GM18868 (cell line): ENCODE measurements around the gene CFAP46.
"Not testable (repeated sequence)": the region's sequence is repeated elsewhere in the genome, so short reads cannot be mapped to it uniquely, and the experiment has no call there.

Experiments
- ATAC-seq: cut with Tn5 transposase; IDR thresholded peaks from one replicate; pipeline ENCODE4 v1.9.1; 2021; ENCODE audit warnings: mild to moderate bottlenecking, moderate library complexity; ENCODE audit not compliant: unreplicated experiment

Gene CFAP46

GRCh38 chr10:132834891-132835847 lies 107.2 kb downstream of the CFAP46 start:
- ATAC-seq, result no peak

GRCh38 chr10:132834311-132834761 lies 108.0 kb downstream of the CFAP46 start:
- ATAC-seq, result no peak

- no peak for ATAC-seq
Measured at GRCh38 chr10:132833421-132834111, 108.8 kb downstream of the CFAP46 start.

GRCh38 chr10:132832186-132832969 lies 110.0 kb downstream of the CFAP46 start:
- ATAC-seq, result no peak

GRCh38 chr10:132829403-132829802 lies 113.0 kb downstream of the CFAP46 start:
- no peak for ATAC-seq

GRCh38 chr10:132828681-132829080 lies 113.7 kb downstream of the CFAP46 start:
- no peak for ATAC-seq

- no peak for ATAC-seq
Measured at GRCh38 chr10:132827861-132828539, 114.4 kb downstream of the CFAP46 start.

GRCh38 chr10:132827423-132827789 lies 115.0 kb downstream of the CFAP46 start:
- no peak for ATAC-seq

GRCh38 chr10:132826524-132827422 lies 115.6 kb downstream of the CFAP46 start:
- ATAC-seq, result no peak

GRCh38 chr10:132825783-132826523 lies 116.4 kb downstream of the CFAP46 start:
- not testable (repeated sequence) for ATAC-seq

- ATAC-seq, result no peak
Measured at GRCh38 chr10:132820056-132820455, 122.3 kb downstream of the CFAP46 start.

GRCh38 chr10:132817701-132818211 lies 124.6 kb downstream of the CFAP46 start:
- no peak for ATAC-seq

GRCh38 chr10:132816718-132817117 lies 125.7 kb downstream of the CFAP46 start:
- no peak for ATAC-seq

- no peak for ATAC-seq
Measured at GRCh38 chr10:132815168-132815857, 127.1 kb downstream of the CFAP46 start.

- no peak for ATAC-seq
Measured at GRCh38 chr10:132814469-132814856, 127.9 kb downstream of the CFAP46 start.

- no peak for ATAC-seq
Measured at GRCh38 chr10:132813560-132814468, 128.6 kb downstream of the CFAP46 start.

- no peak for ATAC-seq
Measured at GRCh38 chr10:132813001-132813401, 129.4 kb downstream of the CFAP46 start.
